Lung (tissue), 12 donors: ENCODE results near the gene ACOT7. TPM values are rescaled to one million over a fixed set of nuclear protein-coding genes. Genes with fewer than 3 reads are reported as not detected.

Experiments
- ATAC-seq: fragments of 200-7000 bp; cut with Tn5 transposase; one replicate; pipeline ENCODE4 v1.9.1; 2020; ENCODE audit warnings: moderate number of reproducible peaks; ENCODE audit not compliant: insufficient read depth, low FRiP score
- DNase-seq, 3 donors: peaks; one replicate each; pipeline ENCODE4 v3.0.0-alpha.2; 2013 to 2017
- H3K27ac ChIP-seq, 2 donors: one replicate each; pipeline ENCODE4 v1.5.1; 2013; ENCODE audit warnings: mild to moderate bottlenecking in 2 of 2, moderate library complexity in 2 of 2, control low read depth in 1 of 2, inconsistent platforms in 1 of 2, low read depth in 1 of 2, low read length in 1 of 2
- H3K27me3 ChIP-seq, 3 donors: one replicate each; pipeline ENCODE4 v1.5.1; 2013; ENCODE audit warnings: low read length in 2 of 3; ENCODE audit not compliant: control insufficient read depth in 3 of 3, insufficient read depth in 3 of 3
- H3K36me3 ChIP-seq, 4 donors: one replicate each; pipeline ENCODE4 v1.5.1; 2013; ENCODE audit warnings: low read length in 4 of 4, mild to moderate bottlenecking in 1 of 4, moderate library complexity in 1 of 4; ENCODE audit not compliant: control insufficient read depth in 4 of 4, insufficient read depth in 4 of 4
- H3K4me1 ChIP-seq, 5 donors: one replicate each; pipeline ENCODE4 v1.5.1; 2013; ENCODE audit warnings: low read length in 5 of 5, mild to moderate bottlenecking in 2 of 5, moderate library complexity in 1 of 5; ENCODE audit not compliant: control insufficient read depth in 5 of 5, insufficient read depth in 5 of 5
- H3K4me3 ChIP-seq: one replicate; pipeline ENCODE4 v1.5.1; 2013; ENCODE audit warnings: mild to moderate bottlenecking, control low read depth, moderate library complexity
- H3K9ac ChIP-seq, 2 donors: one replicate each; pipeline ENCODE4 v1.5.1; 2013; ENCODE audit warnings: low read length in 2 of 2, control low read depth in 1 of 2; ENCODE audit not compliant: insufficient read depth in 1 of 2
- H3K9me3 ChIP-seq, 4 donors: one replicate each; pipeline ENCODE4 v1.5.1; 2013; ENCODE audit warnings: low read length in 3 of 4, mild to moderate bottlenecking in 1 of 4, moderate library complexity in 1 of 4; ENCODE audit not compliant: control insufficient read depth in 4 of 4, insufficient read depth in 3 of 4
- WGBS, 2 donors: extraction: QIAGEN DNeasy Blood & Tissue Kit; methylation state at CpG; one replicate each; pipeline ENCODE4 v1.1.7; 2013; 5-methylcytosine and 5-hydroxymethylcytosine counted together
- polyA plus RNA-seq, 2 donors: library from polyadenylated mRNA; stranded (reverse); fragments of 200-250 nt; gene quantifications; one replicate each; pipeline ENCODE4 v1.2.1, GENCODE V29; 2013
- total RNA-seq, 2 donors: library from RNA; depleted of rRNA in 1 of 2; stranded (reverse); fragments of >200 nt in 1 of 2; gene quantifications; one replicate each; pipeline ENCODE4 v1.2.1, GENCODE V29; 2014 to 2021
- TF ChIP-seq, protein P1 (sequence below): IDR thresholded peaks from 2 replicates; pipeline ENCODE4 v1.5.1; 2012; ENCODE audit warnings: mild to moderate bottlenecking; ENCODE audit errors: control extremely low read depth, extremely low read depth
- donor health status: control.
- donor health status: control.
- donor health status: Bipolar disorder and iron deficiency.
- donor health status: healthy.
- donor health status: DM: yes; HTN: yes; CAD: no.

Gene ACOT7
- total and polyA plus RNA-seq, 4 donors = 8.8 to 37.4 (median 23.1) TPM

DNA sequence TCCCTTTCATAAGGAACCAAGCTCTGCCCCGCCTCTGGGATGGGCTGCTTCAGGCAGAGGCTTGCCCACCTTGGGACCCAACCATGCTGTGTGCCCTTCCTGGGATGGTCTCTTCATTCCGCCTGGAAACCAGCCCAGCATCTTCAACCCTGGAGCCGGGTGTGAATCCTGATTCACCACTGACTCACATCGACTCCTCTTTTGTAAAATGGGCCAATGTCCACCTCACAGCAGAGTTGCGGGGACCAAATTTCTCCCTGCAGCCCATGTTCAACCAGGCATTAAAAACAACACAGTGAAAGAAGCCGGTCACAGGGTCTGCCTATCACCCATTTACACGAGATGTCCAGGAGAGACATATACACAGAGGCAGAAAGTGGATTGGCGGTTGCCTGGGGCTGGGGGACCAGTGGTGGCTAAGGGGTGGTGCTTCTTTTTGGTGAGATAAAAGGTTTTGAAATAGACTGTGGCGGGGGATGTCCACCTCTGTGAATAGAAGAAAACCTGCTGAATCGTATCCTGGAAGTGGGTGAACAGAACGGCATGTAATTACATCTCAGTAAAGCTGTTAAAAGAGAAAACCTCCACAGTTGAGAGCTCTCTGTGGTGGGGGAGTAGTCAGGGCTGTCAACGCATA is 125.8 kb downstream of the ACOT7 start:
- TF ChIP-seq, protein P1, sequence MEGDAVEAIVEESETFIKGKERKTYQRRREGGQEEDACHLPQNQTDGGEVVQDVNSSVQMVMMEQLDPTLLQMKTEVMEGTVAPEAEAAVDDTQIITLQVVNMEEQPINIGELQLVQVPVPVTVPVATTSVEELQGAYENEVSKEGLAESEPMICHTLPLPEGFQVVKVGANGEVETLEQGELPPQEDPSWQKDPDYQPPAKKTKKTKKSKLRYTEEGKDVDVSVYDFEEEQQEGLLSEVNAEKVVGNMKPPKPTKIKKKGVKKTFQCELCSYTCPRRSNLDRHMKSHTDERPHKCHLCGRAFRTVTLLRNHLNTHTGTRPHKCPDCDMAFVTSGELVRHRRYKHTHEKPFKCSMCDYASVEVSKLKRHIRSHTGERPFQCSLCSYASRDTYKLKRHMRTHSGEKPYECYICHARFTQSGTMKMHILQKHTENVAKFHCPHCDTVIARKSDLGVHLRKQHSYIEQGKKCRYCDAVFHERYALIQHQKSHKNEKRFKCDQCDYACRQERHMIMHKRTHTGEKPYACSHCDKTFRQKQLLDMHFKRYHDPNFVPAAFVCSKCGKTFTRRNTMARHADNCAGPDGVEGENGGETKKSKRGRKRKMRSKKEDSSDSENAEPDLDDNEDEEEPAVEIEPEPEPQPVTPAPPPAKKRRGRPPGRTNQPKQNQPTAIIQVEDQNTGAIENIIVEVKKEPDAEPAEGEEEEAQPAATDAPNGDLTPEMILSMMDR = no peak
- DNase-seq = no peak
- 86 to 90% methylated on average over 12 of the region's 12 CpGs for WGBS, 2 donors
- no peak overlapping the region for H3K4me3 ChIP-seq
- no peak for ATAC-seq
- peaks cover 0 to 79% (median 42%) of the 10 kb centered on the region in 5 donors for H3K4me1 ChIP-seq
- H3K27me3 ChIP-seq = no peaks in the 10 kb centered on the region
- no peak overlapping the region for H3K27ac ChIP-seq
- no peaks in the 10 kb centered on the region for H3K36me3 ChIP-seq
- no peak overlapping the region for H3K9ac ChIP-seq
- H3K9me3 ChIP-seq = no peaks in the 10 kb centered on the region

DNA sequence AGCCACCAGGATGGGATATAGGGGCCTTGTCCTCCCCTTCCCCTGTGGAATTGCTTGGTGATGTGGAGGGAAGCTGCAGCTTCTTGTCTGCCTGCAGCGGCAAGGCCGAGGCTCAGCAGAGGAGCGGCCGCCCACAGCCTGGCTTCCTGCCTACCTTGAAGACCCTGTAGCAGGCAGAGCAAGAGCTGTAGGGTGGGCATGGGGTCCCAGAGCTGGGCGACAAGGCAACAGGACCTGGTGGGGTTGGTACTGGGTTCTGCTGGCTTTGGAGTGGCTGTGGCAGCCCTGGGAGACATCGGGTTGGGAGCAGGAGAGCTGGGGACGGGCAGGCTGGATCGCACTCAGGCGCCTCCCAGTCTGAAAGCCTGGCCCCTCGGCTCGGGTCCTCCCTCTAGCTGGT is 126.9 kb downstream of the ACOT7 start:
- no peak overlapping the region for H3K9ac ChIP-seq
- H3K4me3 ChIP-seq = no peak overlapping the region
- H3K27me3 ChIP-seq = peaks cover 0 to 4% (median 0%) of the 10 kb centered on the region in 3 donors
- H3K4me1 ChIP-seq = peaks cover 0 to 84% (median 47%) of the 10 kb centered on the region in 5 donors
- TF ChIP-seq, protein P1 = no peak
- H3K27ac ChIP-seq = no peak overlapping the region
- WGBS, 2 donors = 74 to 86% methylated on average over 11 of the region's 11 CpGs
- H3K36me3 ChIP-seq = no peaks in the 10 kb centered on the region
- no peak for ATAC-seq
- no peak for DNase-seq
- H3K9me3 ChIP-seq = no peaks in the 10 kb centered on the region

DNA sequence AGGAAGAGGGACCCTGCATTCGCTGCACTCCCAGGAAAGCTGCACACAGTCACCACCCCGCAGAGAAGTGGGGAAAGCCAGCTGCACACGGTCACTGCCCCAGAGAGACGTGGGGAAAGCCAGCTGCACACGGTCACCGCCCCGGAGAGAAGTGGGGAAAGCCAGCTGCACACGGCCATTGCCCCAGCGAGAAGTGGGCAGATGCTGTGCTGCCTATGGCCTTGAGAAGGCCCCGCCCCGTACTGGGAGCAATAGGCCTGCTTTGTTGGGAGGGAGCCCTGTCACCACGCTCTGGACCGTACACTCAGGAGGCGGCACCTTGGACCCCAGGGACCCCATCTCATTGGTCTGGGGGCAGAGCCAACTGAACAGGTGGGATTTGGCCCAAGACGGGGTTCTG is 128.4 kb downstream of the ACOT7 start:
- ATAC-seq = no peak
- Histone ChIP-seq H3K4me1 (peaks cover 0 to 74% (median 38%) of the 10 kb centered on the region in 5 donors), H3K27me3 (peaks cover 0 to 4% (median 0%) of the 10 kb centered on the region in 3 donors), H3K9me3 (no peaks in the 10 kb centered on the region), H3K27ac (no peak overlapping the region), H3K36me3 (no peaks in the 10 kb centered on the region), H3K9ac (no peak overlapping the region), H3K4me3 (no peak overlapping the region)
- DNase-seq = no peak
- WGBS, 2 donors = 85 to 86% methylated on average over 15 of the region's 15 CpGs
- TF ChIP-seq, protein P1 = no peak

DNA sequence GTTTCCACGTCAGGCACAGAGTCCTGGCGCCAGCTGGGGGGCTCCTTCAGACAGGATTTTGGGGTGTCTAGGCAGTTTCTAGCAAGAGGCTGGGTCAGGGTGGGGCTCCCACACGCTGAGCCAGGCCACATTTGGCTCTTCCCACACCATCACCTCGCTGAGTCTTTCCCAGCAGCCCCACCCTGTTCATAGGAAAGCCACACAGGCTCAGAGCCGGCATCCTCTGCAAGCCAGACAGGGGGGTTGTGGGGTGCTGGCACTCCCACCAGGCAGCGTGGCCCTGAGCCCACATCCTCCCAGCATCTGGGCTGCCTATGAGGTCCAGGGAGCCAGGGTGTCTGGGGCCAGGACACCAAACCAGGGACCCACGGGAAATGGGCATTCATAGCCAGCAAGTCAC is 129.9 kb downstream of the ACOT7 start:
- H3K36me3 ChIP-seq = no peaks in the 10 kb centered on the region
- H3K4me1 ChIP-seq = peaks cover 0 to 70% (median 43%) of the 10 kb centered on the region in 5 donors
- peak overlapping the region in 1 of 2 donors; percentile 9 for H3K27ac ChIP-seq
- peaks cover 0 to 4% (median 0%) of the 10 kb centered on the region in 3 donors for H3K27me3 ChIP-seq
- 76 to 78% methylated on average over 7 of the region's 7 CpGs for WGBS, 2 donors
- ATAC-seq (no peak), DNase-seq (no peak)
- H3K9me3 ChIP-seq = no peaks in the 10 kb centered on the region
- no peak overlapping the region for H3K4me3 ChIP-seq
- TF ChIP-seq, protein P1 = no peak
- no peak overlapping the region for H3K9ac ChIP-seq
